Activated CD4-positive, CD25-positive, alpha-beta regulatory T cell (primary cell): ENCODE data around the gene DDIT3.

Experiments
- DNase-seq, 4 experiments: peaks; one replicate each; lab custom pipeline; 2025; lab: John Stamatoyannopoulos, UW

Gene DDIT3

DNA sequence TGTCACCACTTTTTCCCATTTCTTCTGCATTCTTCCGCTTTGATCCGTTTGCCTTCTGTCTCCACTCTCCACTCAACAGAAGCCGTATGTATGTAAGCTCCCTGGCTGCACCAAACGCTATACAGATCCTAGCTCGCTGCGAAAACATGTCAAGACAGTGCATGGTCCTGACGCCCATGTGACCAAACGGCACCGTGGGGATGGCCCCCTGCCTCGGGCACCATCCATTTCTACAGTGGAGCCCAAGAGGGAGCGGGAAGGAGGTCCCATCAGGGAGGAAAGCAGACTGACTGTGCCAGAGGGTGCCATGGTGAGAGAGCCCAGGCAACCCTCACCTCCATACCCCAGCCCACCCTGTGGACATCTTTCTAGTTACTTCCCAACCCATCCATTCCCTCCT, 52.4 kb downstream of the DDIT3 start:
- DNase-seq: no peak

DNA sequence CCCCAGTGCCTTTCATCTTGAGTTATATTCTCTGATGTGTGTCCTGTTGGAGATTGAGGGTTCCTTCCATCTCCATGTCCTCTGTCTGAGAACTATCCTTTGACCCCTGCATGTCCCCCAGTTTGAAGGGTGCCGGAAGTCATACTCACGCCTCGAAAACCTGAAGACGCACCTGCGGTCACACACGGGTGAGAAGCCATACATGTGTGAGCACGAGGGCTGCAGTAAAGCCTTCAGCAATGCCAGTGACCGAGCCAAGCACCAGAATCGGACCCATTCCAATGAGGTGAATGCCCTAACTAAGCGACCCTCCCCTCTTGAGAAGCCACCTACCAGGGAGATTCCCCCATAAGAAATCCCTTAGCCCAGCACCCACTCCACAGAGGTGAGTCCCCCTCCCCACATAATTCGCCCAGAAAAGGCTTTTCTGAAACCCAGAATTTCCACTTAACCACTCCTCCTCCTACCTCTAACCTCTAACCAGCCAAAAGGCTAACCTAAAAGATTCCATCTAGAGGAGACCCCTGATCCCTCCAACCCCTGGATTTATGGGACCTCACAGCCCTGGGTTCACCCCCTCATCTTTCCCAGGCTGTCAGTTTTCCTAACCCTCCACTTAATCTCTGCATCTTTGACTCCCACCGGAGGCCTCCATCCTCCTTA, 53.0 kb downstream of the DDIT3 start:
- DNase-seq: no peak
